OCI-LY1 (cell line): ENCODE measurements around the gene CDH23.

Experiments
- H2AFZ ChIP-seq: fragments of 200-600 bp; sonication (generic), shearing (Covaris generic); 2 replicates; pipeline ENCODE4 v1.6.0; 2014; ENCODE audit warnings: antibody characterized with exemption, mild to moderate bottlenecking, low read length
- H3F3A ChIP-seq: fragments of 200-600 bp; sonication (generic), shearing (Covaris generic); 2 replicates; pipeline ENCODE4 v1.6.0; 2014; ENCODE audit warnings: mild to moderate bottlenecking, antibody characterized with exemption, low read length, moderate library complexity; ENCODE audit not compliant: insufficient read depth
- H3K27ac ChIP-seq: fragments of 200-600 bp; sonication (generic); 2 replicates; pipeline ENCODE4 v1.5.1; 2014; ENCODE audit warnings: low read length, mixed run types, mild to moderate bottlenecking, low read depth; ENCODE audit not compliant: poor library complexity, severe bottlenecking
- H3K27me3 ChIP-seq: fragments of 200-600 bp; sonication (generic); 2 replicates; pipeline ENCODE4 v1.6.0; 2014; ENCODE audit warnings: antibody characterized with exemption, mild to moderate bottlenecking, low read length, moderate library complexity; ENCODE audit not compliant: insufficient read depth
- H3K36me3 ChIP-seq: fragments of 200-600 bp; sonication (generic); 2 replicates; pipeline ENCODE4 v1.6.1; 2014; ENCODE audit warnings: mild to moderate bottlenecking, antibody characterized with exemption, low read length, moderate library complexity, mixed read lengths; ENCODE audit not compliant: insufficient read depth
- H3K4me1 ChIP-seq: fragments of 200-600 bp; sonication (generic); 2 replicates; pipeline ENCODE4 v1.5.1; 2014; ENCODE audit warnings: mild to moderate bottlenecking, low read length, moderate library complexity; ENCODE audit not compliant: insufficient read depth, severe bottlenecking
- H3K4me2 ChIP-seq: fragments of 200-600 bp; sonication (generic), shearing (Covaris generic); 2 replicates; pipeline ENCODE4 v1.6.1; 2014; ENCODE audit warnings: low read length
- H3K4me3 ChIP-seq: fragments of 200-600 bp; sonication (generic); 2 replicates; pipeline ENCODE4 v1.5.1; 2014; ENCODE audit warnings: low read length, low read depth, mild to moderate bottlenecking, mixed read lengths; ENCODE audit not compliant: poor library complexity, severe bottlenecking
- H3K79me2 ChIP-seq: fragments of 200-600 bp; shearing (Covaris generic); 2 replicates; pipeline ENCODE4 v1.6.1; 2016; ENCODE audit warnings: mixed run types, low read length, mixed read lengths; ENCODE audit not compliant: insufficient read depth
- H3K9ac ChIP-seq: fragments of 200-600 bp; sonication (generic), shearing (Covaris generic); 2 replicates; pipeline ENCODE4 v1.6.1; 2014; ENCODE audit warnings: mild to moderate bottlenecking, low read length, mixed read lengths
- H3K9me2 ChIP-seq: fragments of 200-600 bp; sonication (generic), shearing (Covaris generic); 2 replicates; pipeline ENCODE4 v1.6.1; 2014; ENCODE audit warnings: low read depth, mild to moderate bottlenecking, low read length, mixed read lengths
- H3K9me3 ChIP-seq: fragments of 200-600 bp; shearing (Covaris generic); 2 replicates; pipeline ENCODE4 v1.6.1; 2014; ENCODE audit warnings: low read length, mixed read lengths
- H4K20me1 ChIP-seq: fragments of 200-600 bp; sonication (generic), shearing (Covaris generic); 2 replicates; pipeline ENCODE4 v1.6.0; 2016; ENCODE audit warnings: mild to moderate bottlenecking, low read length; ENCODE audit not compliant: insufficient read depth
- EZH2 ChIP-seq: fragments of 200-600 bp; sonication (generic), shearing (Covaris generic); IDR thresholded peaks from 2 replicates; pipeline ENCODE4 v1.8.0; 2017; ENCODE audit warnings: borderline replicate concordance, mixed run types, mild to moderate bottlenecking, antibody characterized with exemption, low read length, moderate library complexity, mixed read lengths
- TF ChIP-seq, protein P1 (sequence below): fragments of 200-600 bp; sonication (generic), shearing (Covaris generic); IDR thresholded peaks from 2 replicates; pipeline ENCODE4 v1.5.1; 2017; ENCODE audit warnings: mild to moderate bottlenecking, antibody characterized with exemption, low read length, moderate library complexity, mixed read lengths

The CDH23 gene

DNA sequence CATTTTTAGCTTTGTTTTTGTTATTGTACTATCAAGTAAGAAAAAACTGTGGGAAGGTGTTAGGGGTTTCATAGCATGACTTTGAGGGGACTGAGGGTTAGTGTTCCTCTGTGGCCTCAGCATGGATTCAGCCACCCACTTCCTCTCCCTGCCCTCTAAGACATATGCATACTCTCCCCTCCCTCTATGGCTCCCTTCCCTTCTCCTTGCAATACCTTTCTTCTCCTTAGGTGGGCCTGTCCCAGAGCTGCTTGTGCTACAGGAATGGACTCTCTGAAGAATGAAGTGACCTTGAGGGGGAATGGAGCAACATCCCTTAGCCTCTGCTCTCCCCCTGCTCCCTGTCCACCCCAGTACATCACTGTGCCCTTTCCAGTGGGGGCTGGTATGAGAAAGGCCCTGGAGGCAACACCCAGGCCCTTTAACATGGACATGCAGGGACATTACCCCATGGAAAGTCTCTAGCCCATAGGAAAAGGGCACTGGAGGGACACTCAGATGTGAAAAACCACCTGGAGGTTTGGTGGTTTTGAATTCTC lies 22.4 kb downstream of the CDH23 start:
- no peaks in the 10 kb centered on the region for H3K79me2 ChIP-seq
- H3K27me3 ChIP-seq, result no peaks in the 10 kb centered on the region; the same call in 1 of the 2 replicates
- H3K27ac ChIP-seq, result no peak overlapping the region
- no peaks in the 10 kb centered on the region; the same call in 1 of the 2 replicates for H3K36me3 ChIP-seq
- TF ChIP-seq EZH2, result no peak
- TF ChIP-seq, protein P1, sequence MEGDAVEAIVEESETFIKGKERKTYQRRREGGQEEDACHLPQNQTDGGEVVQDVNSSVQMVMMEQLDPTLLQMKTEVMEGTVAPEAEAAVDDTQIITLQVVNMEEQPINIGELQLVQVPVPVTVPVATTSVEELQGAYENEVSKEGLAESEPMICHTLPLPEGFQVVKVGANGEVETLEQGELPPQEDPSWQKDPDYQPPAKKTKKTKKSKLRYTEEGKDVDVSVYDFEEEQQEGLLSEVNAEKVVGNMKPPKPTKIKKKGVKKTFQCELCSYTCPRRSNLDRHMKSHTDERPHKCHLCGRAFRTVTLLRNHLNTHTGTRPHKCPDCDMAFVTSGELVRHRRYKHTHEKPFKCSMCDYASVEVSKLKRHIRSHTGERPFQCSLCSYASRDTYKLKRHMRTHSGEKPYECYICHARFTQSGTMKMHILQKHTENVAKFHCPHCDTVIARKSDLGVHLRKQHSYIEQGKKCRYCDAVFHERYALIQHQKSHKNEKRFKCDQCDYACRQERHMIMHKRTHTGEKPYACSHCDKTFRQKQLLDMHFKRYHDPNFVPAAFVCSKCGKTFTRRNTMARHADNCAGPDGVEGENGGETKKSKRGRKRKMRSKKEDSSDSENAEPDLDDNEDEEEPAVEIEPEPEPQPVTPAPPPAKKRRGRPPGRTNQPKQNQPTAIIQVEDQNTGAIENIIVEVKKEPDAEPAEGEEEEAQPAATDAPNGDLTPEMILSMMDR, result no peak
- H3K4me3 ChIP-seq, result no peak overlapping the region
- no peaks in the 10 kb centered on the region for H4K20me1 ChIP-seq
- no peaks in the 10 kb centered on the region for H3K4me1 ChIP-seq
- H3K4me2 ChIP-seq, result no peak overlapping the region
- H2AFZ ChIP-seq, result no peak overlapping the region
- H3K9me3 ChIP-seq, result peaks cover 4% of the 10 kb centered on the region; the same call in 1 of the 2 replicates
- no peaks in the 10 kb centered on the region for H3K9me2 ChIP-seq
- H3F3A ChIP-seq, result no peaks in the 10 kb centered on the region
- no peak overlapping the region for H3K9ac ChIP-seq

DNA sequence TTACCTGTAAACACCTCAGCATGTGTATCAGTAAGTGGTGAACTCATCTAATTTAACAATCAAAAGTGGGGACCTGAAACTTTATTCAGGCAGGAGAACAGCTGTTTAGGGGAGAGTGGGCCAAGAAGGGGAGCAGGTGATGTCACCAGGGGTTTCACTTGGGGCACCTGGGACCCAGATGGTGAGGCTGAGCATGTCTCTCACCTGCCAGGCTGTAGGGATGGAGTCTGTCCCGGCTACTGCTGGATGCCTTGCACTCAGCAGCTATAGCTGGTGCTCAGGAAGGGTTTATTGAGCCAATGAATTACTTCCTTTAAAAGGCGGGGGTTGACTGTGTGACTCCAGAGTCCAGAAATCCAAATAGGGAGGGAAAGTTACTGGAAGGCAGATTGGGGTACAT lies 23.0 kb downstream of the CDH23 start:
- Histone ChIP-seq H3K9me2 (no peaks in the 10 kb centered on the region), H3K36me3 (no peaks in the 10 kb centered on the region; the same call in 1 of the 2 replicates), H2AFZ (no peak overlapping the region)

DNA sequence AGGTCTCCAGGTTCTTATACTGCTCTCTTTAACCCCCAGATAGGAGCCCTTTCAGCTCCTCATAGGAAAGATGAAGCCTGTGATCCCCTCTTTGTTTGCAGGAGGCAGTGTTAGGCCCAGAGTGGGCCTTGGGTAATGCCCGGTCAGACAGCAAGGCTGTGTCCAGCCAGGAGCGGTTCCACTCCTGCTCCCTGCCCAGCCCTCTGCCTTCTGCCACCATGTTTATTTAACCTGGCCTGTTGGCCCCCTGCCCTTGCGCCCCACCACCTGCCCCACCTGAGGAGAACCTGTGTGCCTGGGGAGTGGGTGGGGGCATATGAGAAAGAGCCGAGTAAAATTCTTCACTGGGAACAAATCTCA lies 24.3 kb downstream of the CDH23 start:
- TF ChIP-seq, protein P1, result no peak
- no peak for TF ChIP-seq EZH2
- Histone ChIP-seq H3K9me3 (no peaks in the 10 kb centered on the region), H4K20me1 (no peaks in the 10 kb centered on the region), H2AFZ (no peak overlapping the region), H3K4me2 (no peak overlapping the region), H3K9ac (no peak overlapping the region), H3K27ac (no peak overlapping the region), H3K27me3 (no peaks in the 10 kb centered on the region; the same call in 1 of the 2 replicates), H3F3A (no peaks in the 10 kb centered on the region), H3K4me3 (no peak overlapping the region), H3K36me3 (no peaks in the 10 kb centered on the region; the same call in 1 of the 2 replicates), H3K4me1 (no peaks in the 10 kb centered on the region), H3K79me2 (no peaks in the 10 kb centered on the region), H3K9me2 (no peaks in the 10 kb centered on the region)

More for the DNA sequence above, 23.0 kb downstream of the CDH23 start:
- Histone ChIP-seq H3K79me2 (no peaks in the 10 kb centered on the region), H3F3A (no peaks in the 10 kb centered on the region), H3K4me3 (no peak overlapping the region), H3K9ac (no peak overlapping the region), H3K27ac (no peak overlapping the region), H4K20me1 (no peaks in the 10 kb centered on the region), H3K9me3 (no peaks in the 10 kb centered on the region), H3K27me3 (no peaks in the 10 kb centered on the region; the same call in 1 of the 2 replicates), H3K4me1 (no peaks in the 10 kb centered on the region), H3K4me2 (no peak overlapping the region)
- no peak for TF ChIP-seq EZH2
- TF ChIP-seq, protein P1, result no peak
